GM19099 (cell line): ENCODE results near the gene SUGCT.

ENCODE experiments used
- POLR2A ChIP-seq: IDR thresholded peaks from 3 replicates; pipeline ENCODE4 v1.6.1; 2011; ENCODE audit warnings: low read depth; ENCODE audit not compliant: insufficient read length; ENCODE audit errors: extremely low read depth

The SUGCT gene

DNA sequence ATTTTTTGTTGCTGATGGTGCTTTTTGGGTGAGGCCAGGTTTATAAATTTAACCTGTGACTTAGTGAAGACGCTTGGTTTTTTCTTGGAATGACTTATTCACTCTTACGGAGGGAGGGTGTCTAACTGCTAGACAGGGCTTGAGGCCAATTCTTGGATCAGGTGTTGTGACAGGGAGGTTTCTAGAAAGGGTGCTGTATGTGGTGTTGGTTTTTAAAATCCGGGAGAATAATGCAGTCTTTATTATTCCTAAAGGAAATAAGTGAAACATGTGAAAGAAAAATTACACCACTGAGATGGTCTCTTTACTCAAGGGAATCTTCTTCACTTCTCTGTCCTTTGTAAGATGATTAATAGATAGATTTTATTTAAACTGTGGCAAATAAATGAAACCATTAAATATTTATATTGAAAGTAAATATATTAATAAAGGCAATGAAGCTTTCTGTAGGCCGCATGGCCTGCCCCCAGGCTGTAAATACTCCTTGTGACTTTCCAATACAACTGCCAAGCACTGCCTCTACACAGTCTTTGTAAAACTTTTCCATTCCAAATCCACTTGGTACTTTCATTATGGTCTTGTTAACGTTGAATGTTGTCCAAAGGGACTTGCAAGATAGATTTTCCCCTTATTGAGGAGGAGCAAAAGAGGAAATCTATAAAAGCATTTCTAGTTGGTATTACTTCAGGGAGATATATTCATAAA is 323.1 kb downstream of the SUGCT start:
- no peak for TF ChIP-seq POLR2A

DNA sequence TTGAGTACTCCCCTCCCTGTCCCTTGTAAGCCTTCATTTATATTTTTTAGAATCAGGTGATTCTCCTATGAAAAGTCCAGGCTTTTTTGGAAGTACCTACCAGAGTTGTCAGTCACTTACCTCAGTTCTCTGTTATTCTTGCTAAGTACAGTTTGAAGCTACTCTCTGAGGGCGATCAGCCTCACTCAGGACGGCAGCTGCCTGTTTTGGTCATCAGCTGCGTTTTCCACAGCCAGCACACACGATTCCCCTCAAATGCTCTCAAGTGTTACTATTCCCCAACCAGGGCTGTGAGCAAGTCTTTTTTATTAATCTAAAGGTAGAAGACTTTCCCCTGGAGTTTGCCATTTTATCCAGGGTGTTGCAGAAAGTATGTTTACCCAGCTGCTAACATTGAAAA is 328.6 kb downstream of the SUGCT start:
- no peak for TF ChIP-seq POLR2A

DNA sequence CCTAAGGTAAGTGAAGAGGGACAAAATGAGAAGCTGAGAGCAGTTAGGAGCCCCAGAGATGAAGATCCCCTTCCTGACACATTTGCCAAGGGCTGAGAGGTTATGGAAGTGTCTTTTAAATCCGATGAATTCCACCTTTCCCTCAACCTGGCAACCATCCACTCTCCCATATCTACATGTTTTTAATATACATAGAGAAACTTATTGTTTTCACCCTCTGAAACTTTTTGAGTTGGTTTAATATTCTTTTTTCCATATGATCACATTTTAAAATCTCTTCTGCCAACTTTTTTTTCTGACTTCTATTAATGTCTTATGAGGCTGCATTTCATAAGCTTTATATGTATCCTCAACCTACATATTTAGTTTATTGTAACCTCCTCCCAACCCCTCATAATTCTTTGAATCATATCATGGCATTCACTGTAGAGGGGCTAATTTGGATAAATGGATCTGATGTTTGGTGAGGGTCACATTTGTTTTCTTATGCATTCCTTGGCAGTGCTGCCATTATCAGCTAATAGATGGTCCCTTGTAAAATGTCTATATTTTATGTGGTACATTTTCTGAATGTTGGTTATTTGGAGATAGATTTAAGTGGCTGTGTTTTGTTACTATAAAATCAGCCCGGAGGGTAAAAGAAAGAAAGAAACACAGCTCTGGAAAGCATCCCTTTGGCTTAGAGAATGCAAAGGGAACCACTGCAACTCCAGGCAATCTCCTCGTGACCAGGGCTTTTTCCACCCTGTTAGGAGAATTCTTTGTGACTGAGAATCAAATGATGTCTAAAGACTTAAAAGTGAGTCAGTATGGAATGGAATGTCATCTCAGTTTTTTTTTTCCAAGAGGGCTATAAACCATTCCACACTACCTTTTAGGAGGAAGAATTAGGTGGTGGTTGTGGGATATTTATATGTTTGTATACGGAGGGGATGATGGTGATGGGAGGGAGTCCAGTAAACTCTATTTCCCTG is 334.4 kb downstream of the SUGCT start:
- no peak for TF ChIP-seq POLR2A

DNA sequence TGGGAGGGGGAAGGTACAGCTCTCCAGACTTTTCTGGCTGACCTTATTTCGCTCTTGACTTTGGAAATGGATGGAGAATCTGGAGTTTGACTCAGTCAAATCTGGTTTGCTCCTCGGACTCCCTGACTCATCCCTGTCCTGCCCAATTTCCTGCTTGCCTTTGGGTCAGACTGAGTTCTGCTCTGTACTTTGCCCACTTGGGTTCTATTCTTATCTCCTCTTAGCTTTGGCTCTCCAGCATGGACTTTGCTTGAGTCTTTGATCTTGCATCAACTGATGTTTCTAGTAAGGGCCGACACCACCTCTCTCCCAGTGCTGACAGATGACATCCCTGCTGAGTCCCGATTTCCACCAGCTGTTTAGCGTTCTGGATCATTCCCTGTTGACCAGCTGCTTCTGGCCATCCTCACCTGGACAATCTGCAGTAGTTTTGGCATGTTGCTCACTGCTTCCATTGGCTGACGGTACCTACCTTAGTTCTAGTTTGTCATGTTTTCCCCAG is 335.3 kb downstream of the SUGCT start:
- no peak for TF ChIP-seq POLR2A

DNA sequence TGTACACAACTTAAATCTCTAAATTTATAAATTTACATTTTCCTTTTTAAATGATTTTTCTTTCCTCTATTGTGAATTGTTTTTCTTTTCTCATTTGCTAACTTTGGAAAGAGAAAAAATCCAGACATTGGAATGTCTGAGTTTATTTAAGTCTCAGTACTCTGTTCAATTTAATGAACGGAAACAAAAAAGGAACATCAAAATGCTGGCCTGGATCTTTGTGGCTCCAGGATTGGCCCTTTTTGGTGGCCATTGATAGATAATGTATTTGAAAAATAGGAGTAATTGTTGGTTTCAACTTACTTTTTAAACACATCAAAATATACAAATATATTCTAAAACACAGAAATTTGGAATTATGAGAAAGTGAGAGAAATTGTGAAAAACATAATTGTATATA is 336.0 kb downstream of the SUGCT start:
- no peak for TF ChIP-seq POLR2A

DNA sequence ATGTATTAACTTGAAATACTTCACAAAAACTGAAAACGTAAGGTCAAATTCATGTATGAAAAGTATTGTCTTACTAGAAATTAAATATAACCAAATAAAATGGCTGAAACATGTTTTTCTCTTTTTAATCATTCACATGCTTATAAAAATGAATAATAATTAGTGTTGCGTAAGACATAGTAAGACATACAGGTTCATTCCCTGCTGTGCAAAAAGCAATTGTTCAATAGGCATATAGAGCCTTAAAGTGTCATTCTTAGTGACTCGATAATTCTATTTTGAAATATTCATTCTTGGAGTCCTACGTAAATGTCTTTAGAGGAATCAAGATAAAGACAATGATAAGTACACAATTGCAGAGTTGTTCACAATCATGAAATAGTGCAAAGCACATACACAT is 337.1 kb downstream of the SUGCT start:
- TF ChIP-seq POLR2A: no peak

DNA sequence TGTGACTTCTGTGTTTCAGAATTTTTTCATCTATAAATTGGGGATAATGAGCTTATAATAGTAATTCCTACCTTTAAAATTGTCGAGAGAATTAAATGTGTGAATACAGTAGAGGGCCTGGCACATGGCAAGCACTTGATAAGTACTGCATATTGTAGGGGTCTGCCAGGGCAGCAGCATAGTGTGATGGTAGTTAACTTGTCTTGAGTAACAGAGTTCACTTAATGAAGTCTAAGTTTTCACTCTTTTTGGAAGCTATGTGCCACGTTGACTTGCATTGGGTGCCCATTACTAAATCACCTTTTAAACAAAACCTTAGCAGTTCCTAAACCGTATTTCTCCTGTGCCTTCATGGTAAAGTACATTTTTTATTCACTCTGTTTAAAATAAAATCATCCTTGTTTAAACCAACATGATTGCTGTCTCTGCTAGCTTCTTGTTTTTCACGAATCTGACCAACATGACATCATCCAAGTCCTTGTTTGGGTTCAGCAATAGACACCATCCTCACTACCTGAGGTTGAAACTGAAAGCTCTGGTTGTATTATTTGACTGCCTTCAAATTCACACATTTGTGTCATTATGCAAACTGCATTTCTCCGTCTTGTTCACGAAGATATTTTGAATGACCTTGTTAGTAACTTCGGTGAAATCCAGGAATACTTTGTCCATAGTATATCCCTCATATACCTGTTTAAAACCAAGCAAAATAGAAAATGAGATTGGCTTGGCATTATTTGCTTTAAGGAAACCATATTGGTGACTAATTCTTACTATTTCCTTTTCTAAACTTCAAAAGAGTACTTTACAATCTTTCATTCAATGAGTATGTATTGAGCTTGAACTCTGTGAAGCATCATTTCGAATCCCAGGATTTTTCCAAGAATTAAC is 340.2 kb downstream of the SUGCT start:
- no peak for TF ChIP-seq POLR2A

DNA sequence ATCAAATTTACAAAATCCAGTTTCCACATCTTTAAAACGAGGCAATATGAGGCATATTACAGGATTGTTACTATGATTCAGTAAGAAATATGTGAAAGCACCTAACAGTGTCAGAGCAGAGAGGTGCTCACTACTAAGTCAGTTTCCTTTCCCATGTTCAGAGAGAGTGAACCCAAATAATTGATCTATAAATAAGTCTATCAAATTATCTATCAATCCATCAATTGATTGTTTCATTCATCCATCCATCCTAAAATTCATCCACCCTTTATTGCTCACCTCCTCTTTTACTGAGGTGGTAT is 340.8 kb downstream of the SUGCT start:
- no peak for TF ChIP-seq POLR2A

DNA sequence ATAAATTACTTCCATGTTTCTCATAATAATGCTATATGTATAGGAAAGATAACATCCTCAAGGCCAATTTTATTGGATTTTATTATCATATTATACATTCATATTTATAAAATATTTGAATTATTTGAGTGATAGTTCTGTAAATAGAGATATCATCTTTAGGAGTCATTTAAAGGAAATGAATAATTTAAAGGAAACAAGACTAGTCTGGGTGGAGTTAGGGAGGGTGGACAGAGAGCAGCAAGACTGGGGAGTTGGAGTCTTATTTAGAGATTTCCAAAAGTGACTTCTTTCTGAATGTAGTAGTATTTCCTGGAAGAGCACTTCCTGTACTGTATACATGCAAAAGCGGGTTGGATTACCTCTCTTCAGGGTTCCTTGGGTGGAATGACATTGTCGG is 342.3 kb downstream of the SUGCT start:
- TF ChIP-seq POLR2A: no peak

DNA sequence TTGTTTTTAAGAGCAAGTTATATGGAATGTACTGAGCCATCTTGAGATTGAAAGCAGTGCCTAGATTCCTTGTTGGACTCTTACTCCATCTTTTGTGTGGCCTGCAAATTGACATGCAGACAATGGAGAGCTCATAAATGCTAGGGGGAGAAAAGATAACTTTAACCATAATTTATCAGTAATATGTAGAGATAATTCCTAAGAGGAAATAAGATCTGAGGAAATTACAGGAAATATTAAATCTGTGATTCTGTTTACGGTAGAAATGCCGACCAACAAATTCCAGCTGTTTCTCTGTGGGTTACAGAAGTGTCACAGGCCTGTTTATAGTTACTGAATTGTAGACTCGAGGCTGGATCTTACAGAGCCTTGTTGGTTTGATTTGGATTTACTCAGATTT is 348.0 kb downstream of the SUGCT start:
- no peak for TF ChIP-seq POLR2A

DNA sequence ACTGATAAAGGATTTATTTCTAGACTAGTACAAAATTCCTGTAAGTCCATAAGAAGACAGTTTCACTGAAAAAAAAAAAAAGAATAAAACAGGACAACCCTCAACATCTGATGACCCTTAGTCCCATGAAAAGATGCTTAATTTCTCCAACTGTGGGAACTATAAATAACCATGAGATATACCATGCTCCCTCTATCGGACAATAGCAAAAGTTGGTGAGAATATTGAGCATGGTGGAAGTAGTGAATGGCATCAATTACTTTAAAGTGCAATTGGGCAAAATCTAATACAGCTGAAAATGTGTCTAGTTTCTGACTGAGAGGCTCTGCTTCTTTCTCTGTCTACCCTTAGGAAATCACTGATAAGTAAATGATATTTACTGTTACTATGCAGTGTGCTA is 348.8 kb downstream of the SUGCT start:
- TF ChIP-seq POLR2A: no peak

DNA sequence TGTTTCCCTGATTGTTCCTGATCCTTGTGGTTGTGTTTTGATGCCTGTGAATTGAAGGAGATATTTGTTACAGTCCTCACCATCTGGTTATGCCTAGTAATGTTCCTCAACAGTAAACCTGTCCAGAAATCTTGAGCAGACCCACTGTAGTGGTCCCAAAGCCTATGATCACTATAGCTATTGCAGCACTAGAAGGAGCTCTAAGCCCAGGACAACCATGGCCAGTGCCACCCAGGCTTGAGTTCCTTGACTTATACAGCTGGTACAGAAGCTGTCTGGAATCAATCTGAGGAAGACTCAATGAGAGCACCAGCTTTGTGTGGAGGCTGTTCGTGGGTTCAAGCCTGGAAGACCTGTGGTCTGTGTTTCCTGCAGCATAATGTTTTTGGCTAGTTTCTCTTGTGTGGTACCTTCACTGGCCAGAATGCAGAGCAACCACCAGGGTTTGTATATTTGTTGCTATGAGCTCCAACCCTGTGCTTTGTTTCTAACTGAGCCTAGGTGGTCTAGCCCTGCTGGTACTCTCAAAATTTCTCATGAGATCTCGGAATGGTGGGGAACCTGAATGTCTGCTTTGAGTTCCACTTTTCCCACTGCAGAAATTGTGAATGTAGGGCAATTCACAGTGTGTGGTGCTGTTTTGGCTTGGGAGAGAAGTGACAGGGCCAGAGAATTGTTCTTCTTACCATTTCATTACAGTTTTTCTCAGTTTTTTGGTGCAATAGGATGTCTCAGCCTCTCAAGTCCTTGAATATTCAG is 355.2 kb downstream of the SUGCT start:
- no peak for TF ChIP-seq POLR2A

DNA sequence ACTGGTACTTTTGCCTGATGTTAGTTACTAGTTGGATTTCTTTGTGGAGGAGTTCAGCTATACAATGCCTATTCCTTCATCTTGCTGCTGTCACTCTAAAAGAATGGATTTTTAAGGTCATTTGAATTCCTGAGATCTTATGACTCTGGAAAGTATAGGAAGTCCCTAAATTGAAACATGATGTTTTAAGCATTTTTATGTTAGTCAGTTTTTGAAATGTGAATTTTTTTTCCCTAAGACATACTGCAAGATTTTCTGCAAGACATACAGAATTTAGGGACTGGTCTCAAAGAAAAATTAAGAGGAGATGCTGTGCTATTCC is 355.8 kb downstream of the SUGCT start:
- TF ChIP-seq POLR2A: no peak

DNA sequence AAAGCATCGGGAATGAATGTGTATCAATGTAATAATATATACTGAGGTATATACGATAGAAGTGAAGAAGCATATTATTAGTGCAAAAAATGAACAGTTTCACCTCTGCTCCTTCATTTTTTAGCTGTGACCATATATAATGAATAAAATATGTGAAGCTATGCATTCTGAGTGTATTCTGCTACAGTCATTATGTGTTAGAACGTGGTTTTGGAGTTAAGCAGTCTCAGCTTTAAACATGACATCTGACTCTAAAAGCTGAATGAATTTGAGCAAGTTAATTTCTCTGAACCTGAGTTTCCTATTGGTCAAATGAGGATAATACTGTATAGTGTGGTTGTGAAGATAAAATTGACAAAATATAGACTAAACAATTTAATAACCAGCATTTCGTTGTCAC is 358.1 kb downstream of the SUGCT start:
- TF ChIP-seq POLR2A: no peak
